GM18505 (cell line): ENCODE data around the gene SUN1.

Experiments
- ATAC-seq: cut with Tn5 transposase; IDR thresholded peaks from one replicate; pipeline ENCODE4 v1.9.1; 2021; ENCODE audit not compliant: unreplicated experiment
- POLR2A ChIP-seq: IDR thresholded peaks from 4 replicates; pipeline ENCODE4 v1.6.1; 2011; ENCODE audit warnings: borderline replicate concordance; ENCODE audit not compliant: insufficient read depth, insufficient read length; ENCODE audit errors: extremely low read depth

The SUN1 gene

DNA sequence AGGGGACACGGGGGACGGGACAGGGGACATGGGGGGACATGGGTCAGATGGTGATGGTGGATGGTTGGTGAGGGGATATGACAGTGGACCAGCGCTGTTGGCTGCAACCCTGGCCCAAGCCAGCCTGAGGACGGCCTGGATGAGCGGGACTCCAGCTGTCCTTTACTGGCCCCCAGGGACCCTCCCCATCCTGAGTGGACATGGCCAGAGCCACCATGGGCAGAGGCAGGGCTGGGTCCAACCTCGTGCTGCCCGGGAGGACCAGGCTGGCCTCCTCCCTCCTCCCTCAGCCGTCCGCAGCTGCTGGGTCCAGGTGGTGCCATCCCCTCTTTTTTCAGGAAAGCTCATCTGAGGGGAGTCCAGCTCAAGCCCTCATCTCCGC, 74.5 kb downstream of the SUN1 start:
- ATAC-seq = no peak
- no peak for TF ChIP-seq POLR2A

DNA sequence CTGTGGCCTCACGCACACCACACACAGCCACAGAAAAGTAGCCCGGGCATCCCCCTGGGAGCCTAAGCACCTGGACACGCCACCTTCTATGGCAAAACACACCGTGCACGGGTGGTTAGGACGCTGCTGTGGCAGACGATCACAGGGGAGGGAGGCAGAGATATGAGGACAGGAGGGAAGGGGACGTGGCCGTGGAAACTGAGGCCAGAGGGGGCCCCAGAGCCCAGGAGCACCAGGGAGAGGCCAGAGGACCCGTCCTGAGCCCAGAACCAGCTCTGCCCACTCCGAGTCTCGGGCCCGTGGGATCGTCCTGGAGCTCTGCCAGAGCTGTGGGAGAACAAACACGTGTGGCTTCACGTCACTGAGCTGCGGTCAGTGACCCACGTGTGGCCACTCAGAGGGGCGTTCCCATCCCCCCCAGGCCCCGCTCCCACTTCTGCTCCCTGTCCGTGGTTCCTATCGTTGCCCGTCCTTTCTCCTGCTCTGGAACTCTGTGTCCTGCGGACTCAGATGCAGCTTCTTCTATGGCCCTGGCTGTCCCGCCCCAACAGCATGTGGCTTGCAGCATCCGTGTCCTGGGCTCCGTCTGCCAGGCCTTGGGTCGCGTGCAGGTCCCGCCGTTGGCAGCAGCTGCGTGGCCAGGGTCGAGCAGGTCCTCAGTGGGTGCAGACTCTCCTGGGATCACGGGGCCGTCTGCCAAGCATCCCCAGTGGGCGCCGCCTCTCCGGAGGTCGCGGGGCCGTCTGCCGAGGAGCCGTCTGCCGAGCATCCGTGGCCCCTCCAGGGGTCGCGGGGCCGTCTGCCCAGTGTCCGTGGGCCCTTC, 75.1 kb downstream of the SUN1 start:
- ATAC-seq = no peak

DNA sequence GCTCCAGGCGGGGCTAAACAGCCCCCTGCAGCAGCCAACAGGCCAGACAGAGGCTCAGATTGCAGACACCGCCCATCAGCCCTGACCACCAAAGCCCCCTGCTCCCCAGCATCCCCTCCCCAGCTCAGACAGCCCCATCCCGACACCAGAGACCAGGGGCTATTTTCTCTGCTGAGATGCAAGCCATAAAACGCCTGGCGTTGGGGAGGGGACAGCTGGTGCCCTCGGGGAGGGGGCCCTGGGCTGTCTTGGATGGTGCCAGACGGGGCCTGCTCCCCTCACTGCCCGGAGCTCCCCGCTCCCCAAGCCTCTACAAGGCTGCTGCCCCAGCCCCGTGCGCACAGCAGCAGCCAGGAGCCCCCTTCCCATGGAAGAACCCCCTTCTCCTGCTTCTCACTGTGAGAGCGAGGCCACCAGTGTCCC, 75.9 kb downstream of the SUN1 start:
- no peak for ATAC-seq
- no peak for TF ChIP-seq POLR2A

More for the DNA sequence above, 75.1 kb downstream of the SUN1 start:
- no peak for TF ChIP-seq POLR2A

DNA sequence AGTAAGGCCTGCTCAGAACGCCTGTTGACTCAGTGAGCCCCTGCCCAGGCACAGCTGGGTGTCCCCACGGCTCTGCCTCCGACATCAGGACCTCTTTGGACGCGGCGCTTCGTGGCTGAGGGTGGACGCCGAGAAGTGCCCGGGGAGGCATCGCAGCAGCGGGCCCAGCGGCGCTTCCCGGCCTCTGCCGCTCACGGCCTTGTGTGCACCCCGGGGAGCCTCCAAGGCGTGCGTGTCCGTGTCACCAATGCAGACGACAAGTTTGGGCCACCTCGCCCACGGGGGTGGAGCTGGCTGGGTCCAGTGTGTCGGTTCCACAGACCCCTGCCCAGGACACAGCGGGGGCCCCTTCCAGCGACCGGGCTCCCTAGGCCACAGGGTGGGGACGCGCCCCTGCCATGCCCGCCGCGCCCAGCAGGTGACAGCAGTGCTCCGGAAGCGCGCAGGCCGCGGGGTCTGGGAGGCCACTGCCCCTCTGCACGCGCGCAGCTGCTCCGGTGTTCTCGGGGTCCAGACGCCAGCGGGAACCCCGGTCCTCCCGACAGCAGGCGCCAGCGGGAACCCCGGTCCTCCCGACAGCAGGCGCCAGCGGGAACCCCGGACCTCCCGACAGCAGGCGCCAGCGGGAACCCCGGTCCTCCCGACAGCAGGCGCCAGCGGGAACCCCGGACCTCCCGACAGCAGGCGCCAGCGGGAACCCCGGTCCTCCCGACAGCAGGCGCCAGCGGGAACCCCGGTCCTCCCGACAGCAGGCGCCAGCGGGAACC, 76.5 kb downstream of the SUN1 start:
- peak; percentile 62 for ATAC-seq

DNA sequence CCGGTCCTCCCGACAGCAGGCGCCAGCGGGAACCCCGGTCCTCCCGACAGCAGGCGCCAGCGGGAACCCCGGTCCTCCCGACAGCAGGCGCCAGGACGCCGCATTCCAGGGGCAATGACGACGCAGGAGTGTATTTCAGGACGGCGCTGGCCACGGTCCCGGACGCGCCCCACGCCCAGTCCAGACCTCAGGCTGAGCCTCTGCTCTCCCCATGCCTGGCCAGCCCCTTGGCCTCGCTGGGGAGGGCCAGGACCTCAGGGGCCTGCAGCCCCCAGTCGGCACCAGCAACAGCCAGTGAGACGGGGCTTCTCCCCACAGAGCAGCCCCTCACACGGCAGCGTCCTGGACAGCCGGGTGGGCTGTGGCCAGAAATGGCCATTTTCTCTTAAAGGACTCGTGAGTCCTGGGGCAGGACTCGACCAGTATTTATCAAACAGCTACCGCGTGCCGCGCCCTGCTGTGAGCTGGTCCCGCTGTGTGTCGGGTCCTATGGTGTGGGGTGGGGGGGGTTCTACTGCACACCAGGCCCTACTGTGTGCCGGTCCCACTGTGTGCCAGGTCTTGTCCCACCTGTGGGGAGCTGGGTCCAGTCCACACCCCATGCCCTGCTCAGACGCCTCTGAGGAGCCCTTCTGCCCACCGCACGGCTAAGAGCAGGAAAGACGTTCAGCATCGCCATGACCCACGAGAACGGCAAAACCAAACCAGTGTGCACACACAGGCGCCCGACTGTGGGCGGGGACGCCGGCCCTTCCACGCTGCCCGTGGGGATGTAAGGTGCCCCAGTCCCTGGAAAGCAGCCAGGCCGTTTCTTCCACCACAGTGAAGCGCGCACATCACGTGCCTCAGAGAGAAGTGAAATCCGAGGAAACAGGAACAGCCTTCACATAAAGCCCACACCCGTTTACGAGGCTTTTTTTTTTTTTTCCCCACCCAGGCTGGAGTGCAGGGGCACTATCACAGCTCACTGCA, 77.4 kb downstream of the SUN1 start:
- peak; percentile 9 for TF ChIP-seq POLR2A
- ATAC-seq = no peak

DNA sequence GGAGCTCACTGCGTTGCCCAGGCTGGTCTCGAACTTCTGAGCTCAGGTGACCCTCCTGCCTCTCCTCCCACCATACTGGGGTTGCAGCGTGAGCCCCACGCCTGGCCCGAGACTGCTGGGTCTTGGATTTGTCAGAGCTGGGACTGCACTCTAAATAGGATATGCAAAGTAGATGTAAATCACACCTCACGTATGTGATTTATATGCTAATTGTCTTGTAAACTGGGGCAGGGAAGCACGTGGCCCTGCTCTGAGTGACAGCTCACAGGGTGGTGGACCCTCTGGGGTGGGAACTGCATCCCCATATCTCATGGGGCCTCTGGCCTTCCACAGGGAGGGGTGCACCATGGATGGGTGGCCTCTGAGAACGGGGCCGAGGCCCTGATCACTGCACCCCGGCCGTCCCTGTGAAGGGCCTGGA, 78.2 kb downstream of the SUN1 start:
- ATAC-seq = no peak
- TF ChIP-seq POLR2A = peak; percentile 15

DNA sequence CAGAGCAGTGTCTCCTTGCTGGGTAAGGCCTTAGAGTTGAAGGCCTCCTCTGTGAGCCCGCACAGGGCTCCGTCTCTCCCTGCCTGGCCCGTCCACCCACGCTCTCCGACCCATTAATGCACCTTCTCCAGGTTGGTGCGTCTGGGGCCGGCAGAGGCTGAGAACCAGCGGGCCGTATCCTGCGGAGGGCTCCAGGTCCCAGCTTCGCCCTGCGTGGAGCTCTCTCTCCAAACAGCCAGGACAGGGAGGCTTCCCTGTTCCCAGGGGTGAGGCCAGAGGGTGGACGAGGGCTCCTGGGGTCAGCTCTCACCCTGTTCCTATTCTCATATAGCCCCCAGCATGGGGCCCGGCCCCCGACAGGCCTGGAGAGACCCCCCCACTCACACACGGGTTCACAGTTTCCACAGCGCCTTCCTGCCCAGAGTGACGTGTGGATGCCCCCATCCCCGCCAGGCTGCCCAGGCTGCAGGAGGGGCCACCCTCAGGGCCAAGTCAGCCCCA, 78.7 kb downstream of the SUN1 start:
- no peak for ATAC-seq
- no peak for TF ChIP-seq POLR2A

DNA sequence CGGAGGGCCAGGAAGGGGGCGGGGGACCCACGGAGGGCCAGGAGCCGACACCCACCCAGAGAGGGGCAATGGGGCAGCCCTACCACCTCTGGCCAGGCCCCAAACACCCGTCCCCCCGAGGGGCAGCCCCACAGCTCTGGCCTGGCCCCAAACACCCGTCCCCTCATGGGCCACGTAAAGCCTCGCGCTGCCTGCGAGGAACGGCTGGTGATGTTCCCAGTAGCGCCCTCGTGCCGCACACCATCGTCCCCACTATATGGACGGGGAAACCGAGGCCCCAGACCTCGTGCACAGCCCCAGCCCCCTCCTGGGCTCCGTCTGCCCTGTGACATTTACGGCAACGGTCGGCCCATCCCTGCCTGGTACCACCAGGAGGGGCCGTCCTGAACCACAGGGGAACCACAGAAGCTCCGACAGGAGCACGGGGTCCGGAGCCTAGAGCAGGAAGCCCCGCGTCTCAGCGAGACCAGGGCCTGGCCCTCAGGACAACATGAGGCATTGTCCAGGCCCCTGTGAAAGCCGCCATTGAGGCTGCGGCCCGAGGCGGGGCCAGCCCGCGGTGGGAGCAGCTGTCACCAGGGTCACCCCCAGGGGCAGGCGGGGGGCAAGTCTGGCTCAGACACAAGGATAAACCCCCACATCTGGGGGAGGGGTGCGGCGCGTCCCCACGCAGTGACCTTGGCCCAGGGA, 79.7 kb downstream of the SUN1 start:
- ATAC-seq = no peak
- TF ChIP-seq POLR2A = no peak

DNA sequence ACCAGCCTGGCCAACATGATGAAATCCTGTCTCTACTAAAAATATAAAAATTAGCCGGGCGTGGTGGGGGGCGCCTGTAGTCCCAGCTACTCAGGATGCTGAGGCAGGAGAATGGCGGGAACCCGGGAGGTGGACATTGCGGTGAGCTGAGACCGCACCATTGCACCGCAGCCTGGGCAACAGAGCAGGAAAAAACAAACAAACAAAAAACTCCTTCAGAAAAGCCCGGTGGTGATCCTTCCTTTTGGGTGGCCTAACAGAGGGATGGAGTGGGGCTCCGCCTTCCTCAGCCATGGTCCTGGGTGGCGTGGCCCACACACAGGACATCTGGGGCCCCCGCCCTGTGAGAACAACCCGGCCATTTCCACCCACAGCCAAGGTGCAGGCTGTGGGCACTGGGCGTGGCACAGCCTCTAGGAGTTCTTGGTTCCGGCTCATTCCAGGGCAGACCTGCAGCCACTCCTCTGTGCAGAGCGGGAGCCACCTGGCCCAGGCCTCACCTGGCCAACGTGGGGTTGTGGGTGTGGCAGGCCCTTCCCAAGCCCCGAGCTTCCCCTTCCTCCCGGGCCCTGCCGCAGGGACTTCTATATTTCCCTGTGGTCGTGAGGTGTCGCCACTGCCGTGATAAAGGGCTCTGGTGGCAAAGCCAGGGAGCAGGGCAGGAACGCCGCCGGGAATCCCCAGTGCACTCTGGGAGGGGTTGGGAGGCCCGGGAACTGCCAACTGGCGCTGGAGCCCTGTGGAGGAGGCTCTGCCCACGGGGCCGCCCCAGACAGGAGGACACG, 81.7 kb downstream of the SUN1 start:
- no peak for ATAC-seq
- TF ChIP-seq POLR2A = no peak

DNA sequence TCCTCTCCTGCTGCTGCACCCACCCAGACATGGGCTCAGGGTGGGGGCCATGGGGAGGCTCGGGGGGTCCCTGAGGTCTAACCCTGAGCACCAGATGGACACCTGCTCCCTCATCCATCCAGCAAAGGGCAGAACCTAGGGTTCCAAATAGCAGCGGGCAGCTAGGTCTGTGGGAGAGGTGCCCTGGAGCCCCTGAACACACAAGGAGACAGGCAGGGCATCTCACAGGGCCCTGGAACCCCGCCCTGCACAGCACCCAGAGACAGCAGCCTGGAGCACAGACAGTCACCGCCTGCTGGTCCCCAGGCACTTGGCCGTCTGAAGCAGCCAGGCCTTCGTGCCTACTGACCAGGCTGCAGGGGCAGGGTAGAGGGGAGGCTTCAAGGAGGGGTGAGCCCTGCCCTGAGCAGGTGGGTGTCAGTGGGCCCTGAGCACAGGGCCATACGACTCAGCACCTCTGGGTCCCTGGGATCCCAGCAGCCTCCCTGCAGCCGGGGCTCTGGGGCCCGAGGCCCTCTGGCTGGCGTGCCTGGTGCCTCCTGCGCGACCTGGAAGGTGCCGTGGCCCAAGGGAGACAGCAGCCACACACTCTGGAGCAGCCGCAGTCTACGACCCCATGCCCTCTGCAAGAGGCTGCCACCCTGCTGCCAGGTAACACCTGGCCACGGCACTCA, 82.4 kb downstream of the SUN1 start:
- ATAC-seq = no peak
- no peak for TF ChIP-seq POLR2A
